ENCODE results near the gene IFITM2. TPM values are rescaled to one million over a fixed set of nuclear protein-coding genes. Genes with fewer than 3 reads are reported as not detected.
A peak's percentile ranks its signal among the peaks of the same experiment; 100 is the strongest.

The IFITM2 gene
- total and polyA plus RNA-seq, 2 of the 13 experiments (the other 11 are each of a cell fraction or from before 2014, with no cell fraction given) = 13.8 to 267 TPM

- no peak for ATAC-seq
- Histone ChIP-seq H3K27ac (ENCODE audit: extremely low read length, insufficient read depth, low read length) (no peak overlapping the region), H3K4me3 (replicated peaks in 1 of 3; ENCODE audit: insufficient read depth in 1 of 3, low read depth in 2 of 3, low read length in 3 of 3) (no peak overlapping the region), H3K4me1 (ENCODE audit: insufficient read depth, low read length) (peaks cover 8% of the 10 kb centered on the region; the same call in 1 of the 2 replicates), H3K9me3 (ENCODE audit: low read length) (peaks cover 5% of the 10 kb centered on the region; the same call in 1 of the 2 replicates), H3K9ac (ENCODE audit: insufficient read depth, low read depth, low read length) (no peak overlapping the region), H3K36me3 (replicated peaks in 1 of 2; ENCODE audit: control insufficient read depth in 1 of 2, insufficient read depth in 2 of 2, low read length in 2 of 2) (no peaks in the 10 kb centered on the region), H4K20me1 (ENCODE audit: insufficient read depth, low read length) (no peaks in the 10 kb centered on the region), H3K79me2 (ENCODE audit: insufficient read depth, low read length) (no peaks in the 10 kb centered on the region), H3K4me2 (ENCODE audit: low read depth, low read length) (no peak overlapping the region), H2AFZ (ENCODE audit: low read length) (no peak overlapping the region), H3K27me3 (ENCODE audit: control insufficient read depth in 1 of 2, insufficient read depth in 2 of 2, low read length in 2 of 2) (peaks cover 0 to 7% of the 10 kb centered on the region in 2 experiments; a peak in 1 of 5 replicates)
- 41% methylated on average over 4 of the region's 4 CpGs for WGBS (ENCODE audit: low lambda C conversion rate)
- no peak for FAIRE-seq
- intact Hi-C loops (cut with micrococcal nuclease; ENCODE audit: unreplicated experiment) = no loop called here
- TF ChIP-seq CBX1 (IDR thresholded peaks at IDR 0.05; ENCODE audit: low read depth) (no peak), KMT2A (CRISPR knock-in tag; IDR thresholded peaks at IDR 0.05) (no peak), ZNF878 (CRISPR knock-in tag; IDR thresholded peaks at IDR 0.05) (no peak), ZNF615 (CRISPR knock-in tag; IDR thresholded peaks at IDR 0.05; ENCODE audit: borderline replicate concordance) (peak; percentile 99)
- BruUV-seq (replicated peaks) = no TSS peak
- in situ Hi-C loops (cut with HindIII; ENCODE audit: extremely low pct_ligation_motif_present, low pct_unique_long_range_greater_than_20kb) = no loop called here
- ChIA-PET POLR2A (interaction anchor here (1.5 kb wide), 1 partner anchor 95 kb away, joined by 3 read pairs; no protein-coding TSS in a partner anchor), CTCF (ENCODE audit: low intra/inter-chr PET ratio, low total read pairs) (no interaction called here)
- DNase-seq (ENCODE audit: low spot score) = no peak
Measured at GRCh38 chr11:261624-262023, 46.0 kb upstream of the IFITM2 start.

GRCh38 chr11:266676-267439, 40.8 kb upstream of the IFITM2 start:
- ChIA-PET CTCF (ENCODE audit: low intra/inter-chr PET ratio, low total read pairs) (no interaction called here), POLR2A (no interaction called here)
- intact Hi-C loops (cut with micrococcal nuclease; ENCODE audit: unreplicated experiment) = no loop called here
- FAIRE-seq (no peak), DNase-seq (ENCODE audit: low spot score) (no peak), ATAC-seq (no peak)
- no peaks in the 10 kb centered on the region for H3K36me3 ChIP-seq (replicated peaks in 1 of 2; ENCODE audit: control insufficient read depth in 1 of 2, insufficient read depth in 2 of 2, low read length in 2 of 2)
- no peak overlapping the region for H3K4me2 ChIP-seq (ENCODE audit: low read depth, low read length)
- H3K27me3 ChIP-seq (ENCODE audit: control insufficient read depth in 1 of 2, insufficient read depth in 2 of 2, low read length in 2 of 2) = peaks cover 0 to 17% of the 10 kb centered on the region in 2 experiments; a peak in 3 of 5 replicates
- 62% methylated on average over 13 of the region's 13 CpGs for WGBS (ENCODE audit: low lambda C conversion rate)
- no peak overlapping the region for H2AFZ ChIP-seq (ENCODE audit: low read length)
- no peak overlapping the region for H3K9ac ChIP-seq (ENCODE audit: insufficient read depth, low read depth, low read length)
- in situ Hi-C loops (cut with HindIII; ENCODE audit: extremely low pct_ligation_motif_present, low pct_unique_long_range_greater_than_20kb) = no loop called here
- peaks cover 37% of the 10 kb centered on the region for H3K4me1 ChIP-seq (ENCODE audit: insufficient read depth, low read length)
- no peaks in the 10 kb centered on the region for H3K79me2 ChIP-seq (ENCODE audit: insufficient read depth, low read length)
- H3K4me3 ChIP-seq (replicated peaks in 1 of 3; ENCODE audit: insufficient read depth in 1 of 3, low read depth in 2 of 3, low read length in 3 of 3) = no peak overlapping the region
- peaks cover 5% of the 10 kb centered on the region; the same call in 1 of the 2 replicates for H3K9me3 ChIP-seq (ENCODE audit: low read length)
- H4K20me1 ChIP-seq (ENCODE audit: insufficient read depth, low read length) = no peaks in the 10 kb centered on the region
- TF ChIP-seq ZNF75D (CRISPR knock-in tag; IDR thresholded peaks at IDR 0.05; ENCODE audit: borderline replicate concordance) (no peak), FOXK2 (IDR thresholded peaks at IDR 0.05) (no peak), SMARCC2 (IDR thresholded peaks at IDR 0.05) (no peak), HNRNPK (IDR thresholded peaks at IDR 0.05; ENCODE audit: low read depth, low read length, poor library complexity, severe bottlenecking) (peak; percentile 47), SUZ12 (IDR thresholded peaks at IDR 0.05; ENCODE audit: low read depth, low read length) (no peak), ZNF605 (CRISPR knock-in tag; IDR thresholded peaks at IDR 0.05) (no peak), ZNF574 (CRISPR knock-in tag; IDR thresholded peaks at IDR 0.05) (no peak)
- H3K27ac ChIP-seq (ENCODE audit: extremely low read length, insufficient read depth, low read length) = no peak overlapping the region
- no TSS peak for BruUV-seq (replicated peaks)

Data from HepG2 (cell line).